ENCODE results near the gene STARD10. TPM values are rescaled to one million over a fixed set of nuclear protein-coding genes. Genes with fewer than 3 reads are reported as not detected.
"Not testable (repeated sequence)": the region's sequence is repeated elsewhere in the genome, so short reads cannot be mapped to it uniquely, and the experiment has no call there.

STARD10 gene
- total RNA-seq, 1 experiment from 2014 or later: 10.8 TPM

GRCh38 chr11:72831521-72832300, 37.9 kb upstream of the STARD10 start:
- Histone ChIP-seq H3K36me3 (peaks cover 3% of the 10 kb centered on the region; the same call in 1 of the 2 replicates), H3K9me3 (replicated peaks) (no peaks in the 10 kb centered on the region), H3K27me3 (replicated peaks) (no peaks in the 10 kb centered on the region), H3K27ac (no peak overlapping the region), H3K4me3 (no peak overlapping the region), H3K4me1 (replicated peaks) (peaks cover 16% of the 10 kb centered on the region)
- DNase-seq (ENCODE audit: low read depth in 1 of 2, low spot score in 2 of 2): peak; percentile 42 to 62

GRCh38 chr11:72829884-72830533, 36.2 kb upstream of the STARD10 start:
- Histone ChIP-seq H3K36me3 (peaks cover 3% of the 10 kb centered on the region; the same call in 1 of the 2 replicates), H3K27me3 (replicated peaks) (no peaks in the 10 kb centered on the region), H3K4me3 (no peak overlapping the region), H3K9me3 (replicated peaks) (no peaks in the 10 kb centered on the region), H3K27ac (no peak overlapping the region), H3K4me1 (replicated peaks) (peaks cover 11% of the 10 kb centered on the region)
- no peak for DNase-seq (ENCODE audit: low read depth in 1 of 2, low spot score in 2 of 2)

DNA sequence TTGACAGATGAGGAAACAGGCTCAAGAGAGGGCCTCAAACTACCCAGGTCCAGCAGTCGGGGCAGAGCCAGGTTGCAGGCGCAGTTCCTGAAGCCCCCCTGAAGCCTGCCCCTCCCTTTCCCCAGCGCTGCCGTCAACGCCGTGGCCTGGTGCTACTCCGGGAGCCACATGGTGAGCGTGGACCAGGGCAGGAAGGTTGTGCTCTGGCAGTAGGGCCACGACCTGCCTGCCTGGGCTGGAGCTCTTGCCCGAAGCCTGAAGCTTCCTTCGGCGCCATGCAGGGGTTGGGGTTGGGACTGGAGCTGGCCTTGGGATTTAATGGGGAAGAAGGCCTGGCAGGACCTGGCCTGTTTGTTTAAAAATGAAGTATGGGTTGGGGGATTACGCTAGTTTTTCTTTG, 35.3 kb upstream of the STARD10 start:
- peaks cover 19% of the 10 kb centered on the region for H3K4me1 ChIP-seq (replicated peaks)
- no peaks in the 10 kb centered on the region for H3K9me3 ChIP-seq (replicated peaks)
- H3K27me3 ChIP-seq (replicated peaks): no peaks in the 10 kb centered on the region
- no peak overlapping the region for H3K4me3 ChIP-seq
- DNase-seq (ENCODE audit: low read depth in 1 of 2, low spot score in 2 of 2): no peak
- H3K36me3 ChIP-seq: peaks cover 3% of the 10 kb centered on the region; the same call in 1 of the 2 replicates
- H3K27ac ChIP-seq: no peak overlapping the region

GRCh38 chr11:72828692-72829101, 34.9 kb upstream of the STARD10 start:
- Histone ChIP-seq H3K4me1 (replicated peaks) (peaks cover 19% of the 10 kb centered on the region), H3K9me3 (replicated peaks) (no peaks in the 10 kb centered on the region), H3K27me3 (replicated peaks) (no peaks in the 10 kb centered on the region), H3K27ac (no peak overlapping the region), H3K4me3 (no peak overlapping the region), H3K36me3 (peaks cover 3% of the 10 kb centered on the region; the same call in 1 of the 2 replicates)
- DNase-seq (ENCODE audit: low read depth in 1 of 2, low spot score in 2 of 2): no peak

GRCh38 chr11:72828081-72828567, 34.3 kb upstream of the STARD10 start:
- H3K27ac ChIP-seq: no peak overlapping the region
- DNase-seq (ENCODE audit: low read depth in 1 of 2, low spot score in 2 of 2): no peak
- peaks cover 19% of the 10 kb centered on the region for H3K4me1 ChIP-seq (replicated peaks)

GRCh38 chr11:72827656-72828055, 33.8 kb upstream of the STARD10 start:
- H3K27me3 ChIP-seq (replicated peaks); H3K27ac ChIP-seq; H3K4me3 ChIP-seq; H3K9me3 ChIP-seq (replicated peaks); DNase-seq (ENCODE audit: low read depth in 1 of 2, low spot score in 2 of 2); H3K36me3 ChIP-seq: not testable (repeated sequence)
- H3K4me1 ChIP-seq (replicated peaks): peaks cover 19% of the 10 kb centered on the region

More at GRCh38 chr11:72828081-72828567, 34.3 kb upstream of the STARD10 start:
- H3K27me3 ChIP-seq (replicated peaks): no peaks in the 10 kb centered on the region
- H3K4me3 ChIP-seq: no peak overlapping the region
- H3K9me3 ChIP-seq (replicated peaks): no peaks in the 10 kb centered on the region
- peaks cover 3% of the 10 kb centered on the region; the same call in 1 of the 2 replicates for H3K36me3 ChIP-seq

GRCh38 chr11:72826942-72827480, 33.2 kb upstream of the STARD10 start:
- no peak overlapping the region for H3K4me3 ChIP-seq
- H3K9me3 ChIP-seq (replicated peaks): no peaks in the 10 kb centered on the region
- peaks cover 19% of the 10 kb centered on the region for H3K4me1 ChIP-seq (replicated peaks)
- H3K27ac ChIP-seq: no peak overlapping the region
- DNase-seq (ENCODE audit: low read depth in 1 of 2, low spot score in 2 of 2): no peak
- H3K36me3 ChIP-seq: peaks cover 3% of the 10 kb centered on the region; the same call in 1 of the 2 replicates
- no peaks in the 10 kb centered on the region for H3K27me3 ChIP-seq (replicated peaks)

DNA sequence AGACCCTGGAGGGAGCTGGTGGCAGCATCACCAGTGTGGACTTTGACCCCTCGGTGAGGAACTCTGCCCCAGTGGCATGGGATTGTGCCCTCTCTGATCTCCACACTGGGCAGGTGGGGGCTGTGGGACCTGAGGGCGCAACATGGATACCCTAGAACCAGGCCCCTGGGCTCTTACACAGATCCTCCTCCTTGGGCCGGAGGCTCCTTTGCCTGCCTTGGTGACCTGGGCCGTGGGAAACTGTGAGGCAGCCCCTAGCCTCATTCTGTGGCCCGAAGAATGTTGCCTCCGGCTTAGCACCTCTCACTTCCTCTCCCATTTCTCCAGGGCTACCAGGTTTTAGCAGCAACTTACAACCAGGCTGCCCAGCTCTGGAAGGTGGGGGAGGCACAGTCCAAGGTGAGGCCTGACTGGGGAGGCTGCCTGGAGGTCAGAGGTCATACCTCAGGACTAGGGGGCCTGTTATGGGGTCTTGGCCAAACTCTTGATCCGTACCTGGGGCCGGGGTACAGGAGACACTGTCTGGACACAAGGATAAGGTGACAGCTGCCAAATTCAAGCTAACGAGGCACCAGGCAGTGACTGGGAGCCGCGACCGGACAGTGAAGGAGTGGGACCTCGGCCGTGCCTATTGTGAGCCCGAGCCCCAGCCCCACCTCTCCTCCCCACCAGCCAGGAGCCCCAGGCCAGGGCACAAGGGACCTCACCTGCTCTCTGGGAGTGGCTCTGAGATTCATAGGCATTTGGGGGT, 32.5 kb upstream of the STARD10 start:
- Histone ChIP-seq H3K9me3 (replicated peaks) (no peaks in the 10 kb centered on the region), H3K4me3 (no peak overlapping the region), H3K27me3 (replicated peaks) (no peaks in the 10 kb centered on the region), H3K27ac (no peak overlapping the region), H3K36me3 (no peaks in the 10 kb centered on the region), H3K4me1 (replicated peaks) (peaks cover 14% of the 10 kb centered on the region)
- DNase-seq (ENCODE audit: low read depth in 1 of 2, low spot score in 2 of 2): no peak

- no peak for DNase-seq (ENCODE audit: low read depth in 1 of 2, low spot score in 2 of 2)
- no peaks in the 10 kb centered on the region for H3K9me3 ChIP-seq (replicated peaks)
- no peak overlapping the region for H3K4me3 ChIP-seq
- H3K4me1 ChIP-seq (replicated peaks): peaks cover 11% of the 10 kb centered on the region
- H3K36me3 ChIP-seq: no peaks in the 10 kb centered on the region
- no peak overlapping the region for H3K27ac ChIP-seq
- H3K27me3 ChIP-seq (replicated peaks): no peaks in the 10 kb centered on the region
Measured at GRCh38 chr11:72825661-72826060, 31.8 kb upstream of the STARD10 start.

GRCh38 chr11:72824811-72825505, 31.1 kb upstream of the STARD10 start:
- DNase-seq (ENCODE audit: low read depth in 1 of 2, low spot score in 2 of 2): peak; percentile 36 to 67
- H3K36me3 ChIP-seq: no peaks in the 10 kb centered on the region
- H3K27ac ChIP-seq: no peak overlapping the region
- peaks cover 11% of the 10 kb centered on the region for H3K4me1 ChIP-seq (replicated peaks)
- H3K27me3 ChIP-seq (replicated peaks): no peaks in the 10 kb centered on the region
- no peak overlapping the region for H3K4me3 ChIP-seq
- H3K9me3 ChIP-seq (replicated peaks): no peaks in the 10 kb centered on the region

GRCh38 chr11:72824020-72824419, 30.2 kb upstream of the STARD10 start:
- H3K9me3 ChIP-seq (replicated peaks): no peaks in the 10 kb centered on the region

DNA sequence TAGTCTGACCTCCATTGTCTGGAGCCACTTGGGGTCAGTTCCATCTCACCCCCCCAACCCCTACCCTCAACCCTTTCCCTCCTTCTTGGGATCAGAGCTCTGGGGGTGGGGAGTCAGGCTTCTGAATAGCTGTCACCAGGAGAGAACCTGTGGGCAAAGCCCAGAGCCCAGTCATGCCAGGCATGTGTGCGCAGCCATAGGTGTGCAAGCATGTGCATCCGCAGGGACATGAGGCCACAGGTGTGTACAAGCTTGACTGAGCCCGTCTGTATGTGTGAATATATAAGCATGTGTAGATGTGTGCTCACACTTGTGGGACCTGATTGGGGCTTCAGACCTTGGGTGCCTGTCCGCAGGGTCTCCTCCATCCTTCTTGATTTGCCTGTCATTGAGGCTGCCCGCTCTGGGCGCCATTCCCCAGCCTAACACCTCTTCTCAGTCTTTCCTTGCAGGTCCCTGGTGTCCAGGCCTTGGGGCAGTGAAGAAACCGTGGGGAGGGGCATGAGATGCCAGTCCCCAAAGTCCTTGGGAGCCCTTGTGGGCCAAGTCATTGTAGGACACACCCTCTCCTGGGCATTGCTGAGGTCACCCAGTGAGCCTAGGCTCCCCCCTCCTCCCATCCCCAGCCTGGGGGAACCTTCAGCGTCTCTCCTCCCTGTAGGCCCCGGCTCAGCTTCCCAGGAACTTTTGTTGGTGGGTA, 29.4 kb upstream of the STARD10 start:
- Histone ChIP-seq H3K9me3 (replicated peaks) (no peaks in the 10 kb centered on the region), H3K4me3 (no peak overlapping the region), H3K4me1 (replicated peaks) (peaks cover 11% of the 10 kb centered on the region)

More at GRCh38 chr11:72824020-72824419, 30.2 kb upstream of the STARD10 start:
- no peak overlapping the region for H3K4me3 ChIP-seq
- no peak for DNase-seq (ENCODE audit: low read depth in 1 of 2, low spot score in 2 of 2)
- H3K36me3 ChIP-seq: no peaks in the 10 kb centered on the region
- peaks cover 11% of the 10 kb centered on the region for H3K4me1 ChIP-seq (replicated peaks)
- H3K27ac ChIP-seq: no peak overlapping the region
- H3K27me3 ChIP-seq (replicated peaks): no peaks in the 10 kb centered on the region

More for the DNA sequence above, 29.4 kb upstream of the STARD10 start:
- no peak overlapping the region for H3K27ac ChIP-seq
- no peaks in the 10 kb centered on the region for H3K36me3 ChIP-seq
- DNase-seq (ENCODE audit: low read depth in 1 of 2, low spot score in 2 of 2): no peak
- no peaks in the 10 kb centered on the region for H3K27me3 ChIP-seq (replicated peaks)
